Measurements from ENCODE around the gene CLCN3.
A peak's percentile ranks its signal among the peaks of the same experiment; 100 is the strongest.
"Not testable (repeated sequence)": the region's sequence is repeated elsewhere in the genome, so short reads cannot be mapped to it uniquely, and the experiment has no call there.

Gene CLCN3

GRCh38 chr4:169619958-169620879 lies at the start of gene CLCN3:
Gene CLCN3, plus strand, starts transcription at chr4:169620578. Its CDS starts 15,351 bp downstream, at chr4:169635929.
- no peaks in the 10 kb centered on the region for H3K4me1 ChIP-seq (ENCODE audit: insufficient read depth, insufficient read length)
- H3K36me3 ChIP-seq (ENCODE audit: insufficient read depth, insufficient read length, low read length) = no peaks in the 10 kb centered on the region
- DNase-seq (ENCODE audit: low read depth, low spot score) = peak; percentile 87
- TF ChIP-seq YY1 (IDR thresholded peaks at IDR 0.05; ENCODE audit: insufficient read depth, insufficient read length) = no peak
- TF ChIP-seq SUZ12 (IDR thresholded peaks at IDR 0.05; ENCODE audit: extremely low read depth, insufficient read depth, insufficient read length) = no peak
- no peak for TF ChIP-seq ZNF274 (IDR thresholded peaks at IDR 0.05; ENCODE audit: low read depth, low read length)
- H3K4me3 ChIP-seq (ENCODE audit: insufficient read length, low read depth) = peak within 1 kb of the TSS; percentile 70
- no peaks in the 10 kb centered on the region for H3K9me3 ChIP-seq (ENCODE audit: insufficient read depth, low read length)
- peak within 1 kb of the TSS; percentile 91 for H3K9ac ChIP-seq (ENCODE audit: insufficient read length, low read depth)
- H3K27me3 ChIP-seq (ENCODE audit: insufficient read depth, insufficient read length) = no peaks in the 10 kb centered on the region

DNA sequence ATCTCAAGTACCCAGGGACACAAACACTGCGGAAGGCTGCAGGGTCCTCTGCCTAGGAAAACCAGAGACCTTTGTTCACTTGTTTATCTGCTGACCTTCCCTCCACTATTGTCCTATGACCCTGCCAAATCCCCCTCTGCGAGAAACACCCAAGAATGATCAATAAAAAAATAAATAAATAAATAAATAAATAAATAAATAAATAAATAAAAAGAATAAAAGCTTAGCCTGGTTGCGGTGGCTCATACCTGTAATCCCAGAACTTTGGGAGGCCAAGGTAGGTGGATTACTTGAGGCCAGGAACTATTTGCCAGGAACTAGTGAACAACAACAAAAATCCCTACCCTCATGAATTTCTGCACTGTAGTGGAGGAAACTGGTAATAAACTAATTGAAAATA lies 49.4 kb upstream of the CLCN3 start:
- not testable (repeated sequence) for H3K36me3 ChIP-seq (ENCODE audit: insufficient read depth, insufficient read length, low read length); H3K4me3 ChIP-seq (ENCODE audit: insufficient read length, low read depth); H3K9ac ChIP-seq (ENCODE audit: insufficient read length, low read depth); H3K4me1 ChIP-seq (ENCODE audit: insufficient read depth, insufficient read length); H3K27me3 ChIP-seq (ENCODE audit: insufficient read depth, insufficient read length); H3K9me3 ChIP-seq (ENCODE audit: insufficient read depth, low read length); DNase-seq (ENCODE audit: low read depth, low spot score)

- Histone ChIP-seq H3K9ac (ENCODE audit: insufficient read length, low read depth) (no peak overlapping the region), H3K36me3 (ENCODE audit: insufficient read depth, insufficient read length, low read length) (peaks cover 5% of the 10 kb centered on the region), H3K4me3 (ENCODE audit: insufficient read length, low read depth) (no peak overlapping the region), H3K4me1 (ENCODE audit: insufficient read depth, insufficient read length) (no peaks in the 10 kb centered on the region), H3K27me3 (ENCODE audit: insufficient read depth, insufficient read length) (no peaks in the 10 kb centered on the region), H3K9me3 (ENCODE audit: insufficient read depth, low read length) (no peaks in the 10 kb centered on the region; the same call in 1 of the 2 replicates)
- TF ChIP-seq ZNF274 (IDR thresholded peaks at IDR 0.05; ENCODE audit: low read depth, low read length) (no peak), SUZ12 (IDR thresholded peaks at IDR 0.05; ENCODE audit: extremely low read depth, insufficient read depth, insufficient read length) (no peak)
- no peak for DNase-seq (ENCODE audit: low read depth, low spot score)
Measured at GRCh38 chr4:169571435-169571834, 48.9 kb upstream of the CLCN3 start.

DNA sequence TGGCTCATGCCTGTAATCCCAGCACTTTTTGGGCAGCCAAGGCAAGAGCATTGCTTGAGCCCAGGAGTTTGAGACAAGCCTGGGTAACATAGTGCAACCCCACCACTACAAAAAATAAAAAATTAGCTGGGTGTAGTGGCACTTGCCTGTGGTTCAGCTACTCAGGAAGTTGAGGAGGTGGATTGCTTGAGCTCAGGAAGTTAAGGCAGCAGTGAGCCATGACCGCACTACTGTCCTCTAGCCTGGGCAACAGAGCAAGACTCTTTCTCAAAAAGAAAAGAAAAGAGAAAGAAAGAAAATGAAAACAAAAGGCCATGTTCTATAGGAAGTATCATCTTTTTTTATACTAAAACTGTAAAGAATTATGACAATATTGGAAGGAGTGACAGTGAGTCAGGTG lies 46.5 kb upstream of the CLCN3 start:
- no peak for TF ChIP-seq ZNF274 (IDR thresholded peaks at IDR 0.05; ENCODE audit: low read depth, low read length)
- Histone ChIP-seq H3K4me1 (ENCODE audit: insufficient read depth, insufficient read length) (no peaks in the 10 kb centered on the region), H3K36me3 (ENCODE audit: insufficient read depth, insufficient read length, low read length) (peaks cover 5% of the 10 kb centered on the region), H3K4me3 (ENCODE audit: insufficient read length, low read depth) (no peak overlapping the region), H3K9ac (ENCODE audit: insufficient read length, low read depth) (no peak overlapping the region), H3K9me3 (ENCODE audit: insufficient read depth, low read length) (no peaks in the 10 kb centered on the region; the same call in 1 of the 2 replicates), H3K27me3 (ENCODE audit: insufficient read depth, insufficient read length) (no peaks in the 10 kb centered on the region)
- no peak for DNase-seq (ENCODE audit: low read depth, low spot score)

DNA sequence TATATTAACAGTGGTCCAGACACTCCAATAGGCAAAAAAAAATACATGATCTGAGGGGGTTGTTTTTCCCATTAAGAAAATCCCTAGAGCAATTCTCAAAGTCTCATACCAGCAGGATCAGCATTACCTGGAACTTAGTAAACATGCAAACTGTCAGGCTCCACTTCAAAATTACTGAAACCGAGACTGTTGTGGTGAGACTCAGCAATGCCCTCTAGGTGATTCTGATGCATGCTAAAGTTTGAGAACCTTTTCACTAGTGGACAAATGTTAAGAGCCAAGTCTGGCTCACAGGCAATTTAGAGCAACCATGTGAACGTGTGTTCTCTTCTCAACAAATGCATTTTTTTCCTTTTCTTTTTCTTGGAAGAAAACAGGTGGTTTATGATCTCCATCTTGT lies 38.2 kb upstream of the CLCN3 start:
- no peaks in the 10 kb centered on the region for H3K9me3 ChIP-seq (ENCODE audit: insufficient read depth, low read length)
- DNase-seq (ENCODE audit: low read depth, low spot score) = no peak
- H3K36me3 ChIP-seq (ENCODE audit: insufficient read depth, insufficient read length, low read length) = peaks cover 10% of the 10 kb centered on the region
- no peak overlapping the region for H3K9ac ChIP-seq (ENCODE audit: insufficient read length, low read depth)
- no peak overlapping the region for H3K4me3 ChIP-seq (ENCODE audit: insufficient read length, low read depth)
- H3K4me1 ChIP-seq (ENCODE audit: insufficient read depth, insufficient read length) = no peaks in the 10 kb centered on the region
- no peaks in the 10 kb centered on the region for H3K27me3 ChIP-seq (ENCODE audit: insufficient read depth, insufficient read length)
- no peak for TF ChIP-seq YY1 (IDR thresholded peaks at IDR 0.05; ENCODE audit: insufficient read depth, insufficient read length)
- no peak for TF ChIP-seq SUZ12 (IDR thresholded peaks at IDR 0.05; ENCODE audit: extremely low read depth, insufficient read depth, insufficient read length)
- no peak for TF ChIP-seq ZNF274 (IDR thresholded peaks at IDR 0.05; ENCODE audit: low read depth, low read length)

- no peak overlapping the region for H3K9ac ChIP-seq (ENCODE audit: insufficient read length, low read depth)
- H3K9me3 ChIP-seq (ENCODE audit: insufficient read depth, low read length) = no peaks in the 10 kb centered on the region
- H3K4me1 ChIP-seq (ENCODE audit: insufficient read depth, insufficient read length) = no peaks in the 10 kb centered on the region
- DNase-seq (ENCODE audit: low read depth, low spot score) = no peak
- no peak for TF ChIP-seq YY1 (IDR thresholded peaks at IDR 0.05; ENCODE audit: insufficient read depth, insufficient read length)
- no peak for TF ChIP-seq ZNF274 (IDR thresholded peaks at IDR 0.05; ENCODE audit: low read depth, low read length)
- no peak for TF ChIP-seq SUZ12 (IDR thresholded peaks at IDR 0.05; ENCODE audit: extremely low read depth, insufficient read depth, insufficient read length)
- H3K4me3 ChIP-seq (ENCODE audit: insufficient read length, low read depth) = no peak overlapping the region
- H3K27me3 ChIP-seq (ENCODE audit: insufficient read depth, insufficient read length) = no peaks in the 10 kb centered on the region
- peaks cover 10% of the 10 kb centered on the region for H3K36me3 ChIP-seq (ENCODE audit: insufficient read depth, insufficient read length, low read length)
Measured at GRCh38 chr4:169582706-169583105, 37.7 kb upstream of the CLCN3 start.

DNA sequence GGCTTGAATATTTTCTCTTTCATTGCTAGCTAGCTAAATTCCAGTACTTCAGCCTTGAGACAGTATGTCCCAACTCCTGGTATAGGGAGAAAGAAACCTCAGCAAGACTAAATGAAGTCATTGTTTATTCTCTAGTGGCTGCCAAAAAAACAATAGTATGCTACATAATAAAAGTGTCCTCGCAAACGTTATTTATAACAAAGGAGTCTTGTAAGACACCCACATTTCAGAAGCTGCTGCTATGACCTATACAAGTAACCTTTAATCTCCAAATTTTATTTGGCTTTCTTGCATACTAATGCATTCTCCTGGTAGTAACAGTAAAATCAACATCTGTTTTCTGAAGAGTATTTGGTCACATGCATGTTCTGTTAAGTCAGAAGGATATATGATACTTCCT lies 36.8 kb upstream of the CLCN3 start:
- no peaks in the 10 kb centered on the region for H3K27me3 ChIP-seq (ENCODE audit: insufficient read depth, insufficient read length)
- no peak overlapping the region for H3K9ac ChIP-seq (ENCODE audit: insufficient read length, low read depth)
- H3K4me1 ChIP-seq (ENCODE audit: insufficient read depth, insufficient read length) = no peaks in the 10 kb centered on the region
- TF ChIP-seq ZNF274 (IDR thresholded peaks at IDR 0.05; ENCODE audit: low read depth, low read length) (no peak), YY1 (IDR thresholded peaks at IDR 0.05; ENCODE audit: insufficient read depth, insufficient read length) (no peak), SUZ12 (IDR thresholded peaks at IDR 0.05; ENCODE audit: extremely low read depth, insufficient read depth, insufficient read length) (no peak)
- H3K36me3 ChIP-seq (ENCODE audit: insufficient read depth, insufficient read length, low read length) = peaks cover 15% of the 10 kb centered on the region
- H3K4me3 ChIP-seq (ENCODE audit: insufficient read length, low read depth) = no peak overlapping the region
- DNase-seq (ENCODE audit: low read depth, low spot score) = no peak
- H3K9me3 ChIP-seq (ENCODE audit: insufficient read depth, low read length) = no peaks in the 10 kb centered on the region
